Stimulated activated CD4-positive, alpha-beta T cell treated with anti-CD3 and anti-CD28 coated beads, Interleukin-4, amount 100 ng/mL, for 1 hour (primary cell): ENCODE results near the gene MYOM3.

Experiments
- DNase-seq: peaks from one replicate; pipeline ENCODE4 v3.0.0-alpha.2; 2020

The MYOM3 gene

GRCh38 chr1:24111996-24112779 lies at the start of gene MYOM3:
Gene MYOM3, minus strand, starts transcription at chr1:24112135. Its CDS starts 3,499 bp downstream, at chr1:24108636.
- peak; percentile 43 for DNase-seq

GRCh38 chr1:24161270-24161669 lies 49.3 kb upstream of the MYOM3 start:
- DNase-seq = no peak

- no peak for DNase-seq
Observed at GRCh38 chr1:24159366-24159765, 47.4 kb upstream of the MYOM3 start.

GRCh38 chr1:24157918-24158481 lies 46.1 kb upstream of the MYOM3 start:
- no peak for DNase-seq

GRCh38 chr1:24156542-24157260 lies 44.8 kb upstream of the MYOM3 start:
- DNase-seq = no peak

GRCh38 chr1:24155011-24155782 lies 43.3 kb upstream of the MYOM3 start:
- DNase-seq = no peak

GRCh38 chr1:24154215-24154614 lies 42.3 kb upstream of the MYOM3 start:
- no peak for DNase-seq

- DNase-seq = no peak
Observed at GRCh38 chr1:24152631-24153494, 40.9 kb upstream of the MYOM3 start.

GRCh38 chr1:24151175-24151533 lies 39.2 kb upstream of the MYOM3 start:
- no peak for DNase-seq

GRCh38 chr1:24150234-24151174 lies 38.6 kb upstream of the MYOM3 start:
- DNase-seq = peak; percentile 92

- peak; percentile 62 for DNase-seq
Observed at GRCh38 chr1:24149866-24150233, 37.9 kb upstream of the MYOM3 start.

GRCh38 chr1:24147816-24148215 lies 35.9 kb upstream of the MYOM3 start:
- no peak for DNase-seq

GRCh38 chr1:24147194-24147593 lies 35.3 kb upstream of the MYOM3 start:
- DNase-seq = no peak

- no peak for DNase-seq
Observed at GRCh38 chr1:24142546-24143534, 30.9 kb upstream of the MYOM3 start, which contains the start of gene IL22RA1. Gene IL22RA1, minus strand, starts transcription at chr1:24143140. Its CDS starts 58 bp downstream, at chr1:24143082.

GRCh38 chr1:24141311-24141997 lies 29.5 kb upstream of the MYOM3 start:
- DNase-seq = no peak

GRCh38 chr1:24140741-24141181 lies 28.8 kb upstream of the MYOM3 start:
- DNase-seq = no peak

GRCh38 chr1:24139841-24140425 lies 28.0 kb upstream of the MYOM3 start:
- no peak for DNase-seq

GRCh38 chr1:24139222-24139489 lies 27.2 kb upstream of the MYOM3 start:
- DNase-seq = no peak
